HEK293T (cell line): Measurements from ENCODE around the gene SQSTM1.

Source experiments
- ARNT ChIP-seq: fragments of 450-650 bp; IDR thresholded peaks from 2 replicates; pipeline ENCODE4 v1.6.1; 2017; ENCODE audit warnings: mild to moderate bottlenecking
- BHLHE40 ChIP-seq: fragments of 450-650 bp; IDR thresholded peaks from 2 replicates; pipeline ENCODE4 v1.6.1; 2016; ENCODE audit warnings: mild to moderate bottlenecking, moderate library complexity, borderline replicate concordance
- CTBP1 ChIP-seq: fragments of 450-650 bp; IDR thresholded peaks from 2 replicates; pipeline ENCODE4 v1.6.1; 2016; ENCODE audit warnings: borderline replicate concordance
- FOXA1 ChIP-seq: fragments of 450-650 bp; IDR thresholded peaks from 2 replicates; pipeline ENCODE4 v1.6.1; 2016; ENCODE audit warnings: mild to moderate bottlenecking
- FOXK2 ChIP-seq: fragments of 450-650 bp; IDR thresholded peaks from 2 replicates; pipeline ENCODE4 v1.6.1; 2016; ENCODE audit warnings: mild to moderate bottlenecking
- FOXM1 ChIP-seq: fragments of 450-650 bp; IDR thresholded peaks from 2 replicates; pipeline ENCODE4 v1.6.1; 2017; ENCODE audit warnings: mild to moderate bottlenecking, borderline replicate concordance
- LEF1 ChIP-seq: fragments of 450-650 bp; IDR thresholded peaks from 2 replicates; pipeline ENCODE4 v1.6.1; 2017; ENCODE audit warnings: mild to moderate bottlenecking, borderline replicate concordance
- NFRKB ChIP-seq: fragments of 450-650 bp; IDR thresholded peaks from 2 replicates; pipeline ENCODE4 v1.6.1; 2016; ENCODE audit warnings: mild to moderate bottlenecking, moderate library complexity
- PKNOX1 ChIP-seq: fragments of 450-650 bp; IDR thresholded peaks from 2 replicates; pipeline ENCODE4 v1.6.1; 2016
- SP1 ChIP-seq: fragments of 450-650 bp; IDR thresholded peaks from 2 replicates; pipeline ENCODE4 v1.6.1; 2017
- SUZ12 ChIP-seq: fragments of 450-650 bp; IDR thresholded peaks from 2 replicates; pipeline ENCODE4 v1.6.1; 2016; ENCODE audit warnings: mild to moderate bottlenecking
- TARDBP ChIP-seq: fragments of 450-650 bp; IDR thresholded peaks from 2 replicates; pipeline ENCODE4 v1.6.1; 2016

- TF ChIP-seq NFRKB (no peak), FOXM1 (no peak), ARNT (no peak), TARDBP (no peak), FOXA1 (no peak), PKNOX1 (no peak), BHLHE40 (no peak), SUZ12 (no peak), LEF1 (no peak), FOXK2 (no peak), CTBP1 (no peak), SP1 (no peak)
Observed at GRCh38 chr5:179772351-179772750, 48.4 kb upstream of the SQSTM1 start.
